Fibroblast of villous mesenchyme (primary cell): ENCODE measurements around the gene METTL4. TPM values are rescaled to one million over a fixed set of nuclear protein-coding genes. Genes with fewer than 3 reads are reported as not detected.

ENCODE experiments used
- DNase-seq: peaks from one replicate; pipeline ENCODE4 v3.0.0-alpha.2; 2010; ENCODE audit warnings: low read depth
- H3K4me3 ChIP-seq: 2 replicates; pipeline ENCODE4 v1.5.1; 2011; ENCODE audit warnings: low read depth, mild to moderate bottlenecking, low read length
- total RNA-seq: library from RNA; depleted of rRNA; stranded (reverse); fragments of >200 nt; gene quantifications from 2 replicates; pipeline ENCODE4 v1.2.3, GENCODE V29; 2012
- TF ChIP-seq, protein P1 (sequence below): IDR thresholded peaks from 2 replicates; pipeline ENCODE4 v1.5.1; 2012; ENCODE audit warnings: low read depth, mild to moderate bottlenecking, low read length; ENCODE audit not compliant: insufficient read depth

Gene METTL4
- total RNA-seq, 1 donor: 15.1 TPM

DNA sequence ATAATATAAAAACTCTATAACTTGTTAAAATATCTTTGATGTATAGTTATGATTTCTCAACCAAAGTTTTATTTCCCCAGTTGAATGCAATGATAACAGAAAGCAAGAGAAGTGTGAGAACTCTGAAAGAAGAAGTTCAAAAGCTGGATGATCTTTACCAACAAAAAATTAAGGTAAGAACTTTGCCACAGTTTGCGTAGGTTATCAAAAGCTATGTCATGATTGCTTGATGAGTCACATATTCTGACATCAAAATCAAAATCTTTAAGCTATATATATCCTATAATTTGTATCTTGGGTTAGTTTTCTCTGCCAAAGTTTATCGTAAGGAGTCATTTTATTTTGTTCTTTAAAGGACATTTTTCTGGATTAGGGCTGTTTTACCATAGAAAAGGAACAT, 35.0 kb upstream of the METTL4 start:
- no peak for DNase-seq
- H3K4me3 ChIP-seq: no peak overlapping the region
- TF ChIP-seq, protein P1, sequence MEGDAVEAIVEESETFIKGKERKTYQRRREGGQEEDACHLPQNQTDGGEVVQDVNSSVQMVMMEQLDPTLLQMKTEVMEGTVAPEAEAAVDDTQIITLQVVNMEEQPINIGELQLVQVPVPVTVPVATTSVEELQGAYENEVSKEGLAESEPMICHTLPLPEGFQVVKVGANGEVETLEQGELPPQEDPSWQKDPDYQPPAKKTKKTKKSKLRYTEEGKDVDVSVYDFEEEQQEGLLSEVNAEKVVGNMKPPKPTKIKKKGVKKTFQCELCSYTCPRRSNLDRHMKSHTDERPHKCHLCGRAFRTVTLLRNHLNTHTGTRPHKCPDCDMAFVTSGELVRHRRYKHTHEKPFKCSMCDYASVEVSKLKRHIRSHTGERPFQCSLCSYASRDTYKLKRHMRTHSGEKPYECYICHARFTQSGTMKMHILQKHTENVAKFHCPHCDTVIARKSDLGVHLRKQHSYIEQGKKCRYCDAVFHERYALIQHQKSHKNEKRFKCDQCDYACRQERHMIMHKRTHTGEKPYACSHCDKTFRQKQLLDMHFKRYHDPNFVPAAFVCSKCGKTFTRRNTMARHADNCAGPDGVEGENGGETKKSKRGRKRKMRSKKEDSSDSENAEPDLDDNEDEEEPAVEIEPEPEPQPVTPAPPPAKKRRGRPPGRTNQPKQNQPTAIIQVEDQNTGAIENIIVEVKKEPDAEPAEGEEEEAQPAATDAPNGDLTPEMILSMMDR: no peak

DNA sequence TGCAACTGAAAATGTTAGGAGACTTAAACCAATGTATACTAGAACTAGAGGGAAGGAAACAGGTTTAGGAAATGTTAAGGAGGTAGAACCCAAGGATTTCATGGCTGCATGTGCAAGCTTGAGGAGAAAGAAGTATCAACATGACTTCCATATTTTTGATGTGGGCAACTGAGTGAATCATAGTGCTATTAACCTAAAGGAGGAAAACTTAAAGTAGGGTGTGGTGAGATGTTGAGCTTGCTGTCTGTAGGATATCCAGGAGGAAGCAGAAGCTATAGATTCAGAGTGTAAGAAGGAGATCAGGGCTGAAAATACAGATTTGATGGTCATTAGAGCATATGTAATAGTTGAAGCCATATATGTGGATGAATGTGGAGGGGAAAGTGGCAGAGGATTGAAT, 31.5 kb upstream of the METTL4 start:
- DNase-seq: no peak
- TF ChIP-seq, protein P1: no peak
- no peak overlapping the region for H3K4me3 ChIP-seq

DNA sequence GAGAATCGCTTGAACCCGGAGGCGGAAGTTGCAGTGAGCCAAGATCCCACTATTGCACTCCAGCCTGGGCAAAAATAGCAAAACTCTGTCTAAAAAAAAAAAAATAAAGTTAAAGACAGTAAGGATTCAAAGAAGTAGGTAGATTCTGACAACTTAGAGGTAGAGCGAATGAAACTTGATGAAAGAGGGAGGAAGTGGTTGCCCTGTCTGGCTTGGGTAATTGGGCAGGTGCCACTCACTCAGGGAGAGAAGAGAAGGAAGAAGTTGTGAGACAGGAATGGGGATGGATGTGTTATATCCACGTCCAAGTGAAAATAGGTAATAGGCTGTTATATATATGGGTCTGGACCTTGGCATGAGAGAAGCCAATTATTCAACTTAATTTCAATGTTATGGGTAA, 26.3 kb upstream of the METTL4 start:
- DNase-seq: no peak
- TF ChIP-seq, protein P1: no peak
- H3K4me3 ChIP-seq: no peak overlapping the region

DNA sequence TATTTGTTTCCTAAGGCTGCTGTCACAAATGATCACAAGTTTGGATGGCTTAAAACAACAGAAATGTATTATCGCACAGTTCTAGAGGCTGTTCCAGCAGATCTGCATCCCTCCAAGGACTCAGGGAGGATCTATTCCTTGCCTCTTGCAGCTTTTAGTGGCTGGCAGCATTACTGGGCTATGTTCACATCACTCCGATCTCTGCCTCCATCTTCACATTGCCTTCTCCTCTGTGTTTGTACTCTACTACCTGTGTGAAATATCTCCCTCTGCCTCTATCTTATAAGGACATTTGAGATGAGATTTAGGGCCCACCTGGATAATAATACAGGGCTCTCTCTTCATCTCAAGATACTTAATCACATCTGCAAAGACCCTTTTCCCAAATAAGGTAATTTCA, 19.0 kb upstream of the METTL4 start:
- DNase-seq: no peak
- TF ChIP-seq, protein P1: no peak
- H3K4me3 ChIP-seq: no peak overlapping the region

DNA sequence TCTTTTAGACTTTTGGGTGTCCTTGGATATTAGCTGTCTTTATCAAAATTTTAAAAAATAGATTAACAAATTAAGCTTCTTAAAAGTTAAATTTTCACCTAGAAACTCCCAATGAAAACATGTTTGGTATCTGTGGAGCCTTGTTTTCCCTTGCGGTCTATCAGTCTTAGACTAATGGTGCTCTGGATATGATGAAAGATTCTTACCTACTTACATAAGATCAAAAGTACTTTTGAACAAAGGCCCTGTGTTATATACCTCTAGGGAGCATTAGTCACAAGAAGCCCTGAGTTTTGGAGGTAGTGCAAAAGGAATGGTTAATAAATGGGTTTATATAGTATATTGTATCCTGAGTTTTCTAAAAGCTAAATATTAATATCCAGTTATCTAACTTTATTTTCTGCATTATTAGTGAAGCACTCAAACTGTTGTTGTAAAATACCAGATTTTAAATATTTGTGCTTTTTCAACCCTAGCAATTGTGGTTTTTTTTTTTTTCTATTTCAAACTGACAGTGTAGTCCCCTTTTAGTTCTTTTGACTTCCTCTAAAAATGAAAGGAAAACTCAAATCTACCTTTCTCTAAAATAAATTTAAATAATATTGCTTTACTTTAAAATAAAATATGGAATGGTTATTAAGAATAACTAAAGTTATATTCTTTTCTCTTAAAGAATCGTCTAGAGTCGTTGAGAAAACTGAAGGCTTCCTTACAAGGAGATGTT, 18.2 kb upstream of the METTL4 start:
- TF ChIP-seq, protein P1: no peak
- no peak for DNase-seq
- H3K4me3 ChIP-seq: no peak overlapping the region

DNA sequence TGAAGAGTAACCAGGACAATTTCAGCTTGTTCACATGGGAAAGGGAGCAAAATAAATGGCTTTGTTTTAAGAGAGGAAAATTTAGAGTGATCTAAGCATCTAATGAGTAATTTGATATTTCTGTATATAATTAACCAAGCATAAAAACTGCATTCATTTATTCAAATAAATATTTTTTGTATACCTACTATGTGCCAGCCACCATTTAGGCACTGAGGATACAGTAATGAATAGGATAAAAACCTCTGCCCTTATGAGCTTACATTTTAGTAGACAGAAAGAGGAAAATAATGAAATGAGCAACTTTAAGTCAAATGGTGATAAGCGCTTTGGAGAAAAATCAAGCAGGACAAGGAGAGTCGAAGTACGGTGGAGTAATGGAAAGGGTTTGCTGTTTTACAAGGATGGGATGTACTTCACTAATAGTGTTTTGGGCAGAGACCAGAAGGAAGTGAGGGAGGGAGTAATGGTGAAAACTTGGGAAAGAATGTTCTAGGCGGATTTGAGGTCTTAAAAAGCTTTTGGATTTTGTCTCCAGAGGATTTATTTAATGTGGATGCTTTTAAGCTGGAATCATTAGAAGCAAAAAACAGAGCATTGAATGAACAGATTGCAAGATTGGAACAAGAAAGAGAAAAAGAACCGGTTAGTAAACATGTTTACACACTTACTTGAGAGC, 17.5 kb upstream of the METTL4 start:
- TF ChIP-seq, protein P1: no peak
- no peak overlapping the region for H3K4me3 ChIP-seq
- DNase-seq: peak; percentile 69
